H9 (cell line): Measurements from ENCODE around the gene CMSS1. TPM values are rescaled to one million over a fixed set of nuclear protein-coding genes. Genes with fewer than 3 reads are reported as not detected.

Source experiments
- DNase-seq: peaks from one replicate; pipeline ENCODE4 v3.0.0-alpha.2; 2017
- H2AFZ ChIP-seq: one replicate; pipeline ENCODE4 v1.6.1; 2013; ENCODE audit warnings: mild to moderate bottlenecking, low read length, control low read depth, moderate library complexity
- H2AK5ac ChIP-seq: 2 replicates; pipeline ENCODE4 v1.6.1; 2013; ENCODE audit warnings: low read length, control low read depth, mixed read lengths; ENCODE audit not compliant: insufficient read length
- H2BK120ac ChIP-seq: one replicate; pipeline ENCODE4 v1.6.1; 2013; ENCODE audit warnings: low read depth, mild to moderate bottlenecking, low read length, control low read depth, inconsistent platforms; ENCODE audit not compliant: poor library complexity, severe bottlenecking
- H2BK12ac ChIP-seq: 2 replicates; pipeline ENCODE4 v1.6.1; 2013; ENCODE audit warnings: low read length, control low read depth, mixed read lengths, low read depth; ENCODE audit not compliant: insufficient read length
- H2BK15ac ChIP-seq: 2 replicates; pipeline ENCODE4 v1.6.1; 2013; ENCODE audit warnings: low read depth, low read length, control low read depth
- H2BK20ac ChIP-seq: one replicate; pipeline ENCODE4 v1.6.1; 2013; ENCODE audit warnings: low read depth, mild to moderate bottlenecking, low read length, control low read depth, inconsistent platforms; ENCODE audit not compliant: poor library complexity, severe bottlenecking
- H2BK5ac ChIP-seq: 2 replicates; pipeline ENCODE4 v1.6.1; 2013; ENCODE audit warnings: low read length, control low read depth, mixed read lengths; ENCODE audit not compliant: insufficient read length
- H3K14ac ChIP-seq: 2 replicates; pipeline ENCODE4 v1.6.1; 2013; ENCODE audit warnings: low read length, control low read depth; ENCODE audit not compliant: insufficient read depth
- H3K18ac ChIP-seq: 2 replicates; pipeline ENCODE4 v1.6.1; 2013; ENCODE audit warnings: low read depth, mild to moderate bottlenecking, mixed read lengths, low read length, control low read depth; ENCODE audit not compliant: insufficient read length
- H3K23ac ChIP-seq: 2 replicates; pipeline ENCODE4 v1.6.1; 2013; ENCODE audit warnings: low read length, control low read depth, mixed read lengths, low read depth; ENCODE audit not compliant: insufficient read length
- H3K23me2 ChIP-seq: 2 replicates; pipeline ENCODE4 v1.6.1; 2013; ENCODE audit warnings: low read depth, mild to moderate bottlenecking, mixed read lengths, low read length, control low read depth; ENCODE audit not compliant: insufficient read length, poor library complexity, severe bottlenecking
- H3K27ac ChIP-seq: 2 replicates; pipeline ENCODE4 v1.5.1; 2013; ENCODE audit warnings: low read length, control low read depth, mixed read lengths, low read depth; ENCODE audit not compliant: insufficient read length
- H3K27me3 ChIP-seq: 2 replicates; pipeline ENCODE4 v1.6.1; 2013; ENCODE audit warnings: low read length, control low read depth, inconsistent platforms; ENCODE audit not compliant: insufficient read depth
- H3K4ac ChIP-seq: 2 replicates; pipeline ENCODE4 v1.6.1; 2013; ENCODE audit warnings: low read depth, mild to moderate bottlenecking, control low read depth, inconsistent platforms, low read length, moderate library complexity
- H3K4me1 ChIP-seq: 2 replicates; pipeline ENCODE4 v1.6.1; 2013; ENCODE audit warnings: low read length, control low read depth, inconsistent platforms; ENCODE audit not compliant: insufficient read depth
- H3K4me2 ChIP-seq: 2 replicates; pipeline ENCODE4 v1.6.1; 2013; ENCODE audit warnings: low read length, control low read depth, mixed read lengths; ENCODE audit not compliant: insufficient read length, insufficient read depth
- H3K56ac ChIP-seq: 2 replicates; pipeline ENCODE4 v1.6.1; 2013; ENCODE audit warnings: low read depth, mild to moderate bottlenecking, mixed read lengths, low read length, control low read depth; ENCODE audit not compliant: insufficient read length
- H3K79me1 ChIP-seq: 2 replicates; pipeline ENCODE4 v1.6.1; 2013; ENCODE audit warnings: low read depth, mild to moderate bottlenecking, moderate library complexity, low read length, control low read depth, inconsistent platforms; ENCODE audit not compliant: insufficient read depth, poor library complexity, severe bottlenecking
- H3K79me2 ChIP-seq: 2 replicates; pipeline ENCODE4 v1.6.1; 2013; ENCODE audit warnings: low read length, control low read depth, inconsistent platforms; ENCODE audit not compliant: insufficient read depth
- H3K9ac ChIP-seq: 2 replicates; pipeline ENCODE4 v1.6.1; 2013; ENCODE audit warnings: low read length, control low read depth, mixed read lengths; ENCODE audit not compliant: insufficient read length; ENCODE audit errors: extremely low read depth
- H3K9me3 ChIP-seq: one replicate; pipeline ENCODE4 v1.6.1; 2013; ENCODE audit warnings: low read depth, low read length, inconsistent platforms; ENCODE audit not compliant: control insufficient read depth
- H3T11ph ChIP-seq: one replicate; pipeline ENCODE4 v1.6.1; 2013; ENCODE audit warnings: mild to moderate bottlenecking, low read length, control low read depth, inconsistent platforms
- H4K20me1 ChIP-seq: one replicate; pipeline ENCODE4 v1.6.1; 2013; ENCODE audit not compliant: control insufficient read depth, insufficient read length, insufficient read depth
- H4K5ac ChIP-seq: 2 replicates; pipeline ENCODE4 v1.6.1; 2013; ENCODE audit warnings: low read depth, mild to moderate bottlenecking, mixed read lengths, low read length, control low read depth; ENCODE audit not compliant: insufficient read length
- H4K8ac ChIP-seq: replicated peaks from 2 replicates; pipeline ENCODE4 v1.6.1; 2013; ENCODE audit warnings: low read length, control low read depth, mixed read lengths, low read depth; ENCODE audit not compliant: insufficient read length
- H4K91ac ChIP-seq: 2 replicates; pipeline ENCODE4 v1.6.1; 2013; ENCODE audit warnings: low read depth, mild to moderate bottlenecking, moderate library complexity, mixed read lengths, low read length, control low read depth; ENCODE audit not compliant: insufficient read length
- H3K27ac Mint-ChIP-seq, 3 experiments: 2 replicates in 2 of 3; 3 replicates in 1 of 3; pipeline ENCODE4 v1.8.0; 2020 to 2021; ENCODE audit warnings: mixed read lengths in 3 of 3, mild to moderate bottlenecking in 1 of 3, moderate library complexity in 1 of 3
- H3K27me3 Mint-ChIP-seq: 2 replicates; pipeline ENCODE4 v1.8.0; 2021; ENCODE audit warnings: low read depth, mild to moderate bottlenecking, moderate library complexity, mixed read lengths
- H3K36me3 Mint-ChIP-seq, 3 experiments: 2 replicates in 2 of 3; 3 replicates in 1 of 3; pipeline ENCODE4 v1.8.0; 2020 to 2021; ENCODE audit warnings: low read depth in 3 of 3, mixed read lengths in 3 of 3; ENCODE audit not compliant: insufficient read depth in 1 of 3
- H3K4me1 Mint-ChIP-seq, 2 experiments: 2 replicates each; pipeline ENCODE4 v1.8.0; 2020; ENCODE audit warnings: mixed read lengths in 2 of 2
- H3K4me3 Mint-ChIP-seq, 2 experiments: 2 replicates in 1 of 2; 3 replicates in 1 of 2; pipeline ENCODE4 v1.8.0; 2020 to 2021; ENCODE audit warnings: mild to moderate bottlenecking in 2 of 2, mixed read lengths in 2 of 2, moderate library complexity in 1 of 2
- H3K9me3 Mint-ChIP-seq, 2 experiments: 2 replicates in 1 of 2; 3 replicates in 1 of 2; pipeline ENCODE4 v1.8.0; 2020; ENCODE audit warnings: mild to moderate bottlenecking in 2 of 2, mixed read lengths in 2 of 2, moderate library complexity in 1 of 2
- WGBS: extraction: QIAGEN DNeasy Blood & Tissue Kit; methylation state at CpG from one replicate; pipeline ENCODE4 v1.1.7; 2013; ENCODE audit warnings: missing lambda C conversion rate, low lambda C conversion rate, mixed read lengths; ENCODE audit not compliant: insufficient read length; ENCODE audit errors: extremely low coverage; 5-methylcytosine and 5-hydroxymethylcytosine counted together
- total RNA-seq: library from RNA; stranded (reverse); gene quantifications from 2 replicates; pipeline ENCODE4 v1.2.1, GENCODE V29; 2021
- TF ChIP-seq, protein P1 (sequence below): fragments of 200-600 bp; sonication (generic); conservative IDR thresholded peaks from 3 replicates; pipeline ENCODE4 v1.8.0; 2021; ENCODE audit warnings: antibody characterized with exemption, mild to moderate bottlenecking

The CMSS1 gene
- total RNA-seq, 1 experiment from 2014 or later, result 61.8 TPM

GRCh38 chr3:99780749-99781148 lies 36.9 kb upstream of the CMSS1 start:
- no peaks in the 10 kb centered on the region for H3K27me3 ChIP-seq
- H3K9me3 Mint-ChIP-seq, result no peaks in the 10 kb centered on the region

More at GRCh38 chr3:99780749-99781148, 36.9 kb upstream of the CMSS1 start:
- Histone ChIP-seq H2BK120ac (no peak overlapping the region), H4K8ac (no peak overlapping the region), H3K56ac (no peak overlapping the region), H3K23ac (no peak overlapping the region), H2BK5ac (no peak overlapping the region), H3K14ac (no peak overlapping the region), H3K9ac (no peak overlapping the region), H3K18ac (no peak overlapping the region), H4K5ac (no peak overlapping the region), H3T11ph (no peak overlapping the region), H3K27ac (no peak overlapping the region), H2BK15ac (no peak overlapping the region), H4K20me1 (no peaks in the 10 kb centered on the region), H2AK5ac (no peak overlapping the region), H3K23me2 (no peaks in the 10 kb centered on the region), H2AFZ (no peak overlapping the region), H3K4ac (no peak overlapping the region), H2BK20ac (no peak overlapping the region), H4K91ac (no peak overlapping the region), H3K79me2 (no peaks in the 10 kb centered on the region), H2BK12ac (no peak overlapping the region), H3K4me1 (no peaks in the 10 kb centered on the region; the same call in 1 of the 2 replicates), H3K9me3 (no peaks in the 10 kb centered on the region), H3K79me1 (no peaks in the 10 kb centered on the region), H3K4me2 (no peak overlapping the region)
- no CpG with 5 or more reads among the region's 3 CpGs for WGBS
- Mint-ChIP-seq H3K27me3 (no peaks in the 10 kb centered on the region; the same call in 1 of the 2 replicates), H3K4me1 (peaks cover 9 to 10% of the 10 kb centered on the region in 2 experiments; a peak in 3 of 4 replicates), H3K36me3 (no peaks in the 10 kb centered on the region), H3K4me3 (no peak overlapping the region), H3K27ac (no peak overlapping the region)
- DNase-seq, result no peak
- TF ChIP-seq, protein P1, sequence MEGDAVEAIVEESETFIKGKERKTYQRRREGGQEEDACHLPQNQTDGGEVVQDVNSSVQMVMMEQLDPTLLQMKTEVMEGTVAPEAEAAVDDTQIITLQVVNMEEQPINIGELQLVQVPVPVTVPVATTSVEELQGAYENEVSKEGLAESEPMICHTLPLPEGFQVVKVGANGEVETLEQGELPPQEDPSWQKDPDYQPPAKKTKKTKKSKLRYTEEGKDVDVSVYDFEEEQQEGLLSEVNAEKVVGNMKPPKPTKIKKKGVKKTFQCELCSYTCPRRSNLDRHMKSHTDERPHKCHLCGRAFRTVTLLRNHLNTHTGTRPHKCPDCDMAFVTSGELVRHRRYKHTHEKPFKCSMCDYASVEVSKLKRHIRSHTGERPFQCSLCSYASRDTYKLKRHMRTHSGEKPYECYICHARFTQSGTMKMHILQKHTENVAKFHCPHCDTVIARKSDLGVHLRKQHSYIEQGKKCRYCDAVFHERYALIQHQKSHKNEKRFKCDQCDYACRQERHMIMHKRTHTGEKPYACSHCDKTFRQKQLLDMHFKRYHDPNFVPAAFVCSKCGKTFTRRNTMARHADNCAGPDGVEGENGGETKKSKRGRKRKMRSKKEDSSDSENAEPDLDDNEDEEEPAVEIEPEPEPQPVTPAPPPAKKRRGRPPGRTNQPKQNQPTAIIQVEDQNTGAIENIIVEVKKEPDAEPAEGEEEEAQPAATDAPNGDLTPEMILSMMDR, result no peak
